HG03432 (cell line): ENCODE measurements around the gene OST4.

Experiments used
- ATAC-seq: cut with Tn5 transposase; IDR thresholded peaks from one replicate; pipeline ENCODE4 v1.9.1; 2021; ENCODE audit warnings: mild to moderate bottlenecking, moderate library complexity; ENCODE audit not compliant: unreplicated experiment

The OST4 gene

GRCh38 chr2:27093430-27094352, 22.2 kb upstream of the OST4 start:
- no peak for ATAC-seq

- ATAC-seq = no peak
Observed at GRCh38 chr2:27092696-27093429, 21.4 kb upstream of the OST4 start.

GRCh38 chr2:27091746-27092695, 20.6 kb upstream of the OST4 start:
- no peak for ATAC-seq

- no peak for ATAC-seq
Observed at GRCh38 chr2:27089111-27089954, 17.9 kb upstream of the OST4 start.

GRCh38 chr2:27088634-27089033, 17.2 kb upstream of the OST4 start:
- no peak for ATAC-seq

- no peak for ATAC-seq
Observed at GRCh38 chr2:27087823-27088410, 16.5 kb upstream of the OST4 start.

GRCh38 chr2:27086724-27087593, 15.5 kb upstream of the OST4 start, which contains the start of gene KHK:
Gene KHK, plus strand, starts transcription at chr2:27086772. Its CDS starts 488 bp downstream, at chr2:27087260.
- ATAC-seq = peak; percentile 17

GRCh38 chr2:27086090-27086723, 14.8 kb upstream of the OST4 start:
- ATAC-seq = peak; percentile 83

GRCh38 chr2:27085673-27086089, 14.2 kb upstream of the OST4 start:
- peak; percentile 10 for ATAC-seq

GRCh38 chr2:27085062-27085672, 13.7 kb upstream of the OST4 start:
- ATAC-seq = no peak

- ATAC-seq = no peak
Observed at GRCh38 chr2:27084297-27085061, 13.0 kb upstream of the OST4 start.

- ATAC-seq = no peak
Observed at GRCh38 chr2:27083410-27084296, 12.2 kb upstream of the OST4 start.

GRCh38 chr2:27082773-27083409, 11.4 kb upstream of the OST4 start:
- ATAC-seq = no peak

GRCh38 chr2:27081984-27082772, 10.7 kb upstream of the OST4 start:
- no peak for ATAC-seq

- ATAC-seq = no peak
Observed at GRCh38 chr2:27080603-27080936, 9.1 kb upstream of the OST4 start.
